Neural progenitor cell (in vitro differentiated cells): ENCODE measurements around the gene NT5DC2.

Source experiments
- EZH2 ChIP-seq: fragments of 200-600 bp; sonication (generic); IDR thresholded peaks from 2 replicates; pipeline ENCODE4 v1.6.1; 2017; ENCODE audit warnings: antibody characterized with exemption, mild to moderate bottlenecking, moderate library complexity
- EZH2phosphoT487 ChIP-seq: fragments of 200-600 bp; sonication (generic); IDR thresholded peaks from 2 replicates; pipeline ENCODE4 v1.6.1; 2017; ENCODE audit warnings: antibody characterized with exemption
- TF ChIP-seq, protein P1 (sequence below): fragments of 200-600 bp; sonication (generic); IDR thresholded peaks from 2 replicates; pipeline ENCODE4 v1.5.1; 2017; ENCODE audit warnings: antibody characterized with exemption, mild to moderate bottlenecking

DNA sequence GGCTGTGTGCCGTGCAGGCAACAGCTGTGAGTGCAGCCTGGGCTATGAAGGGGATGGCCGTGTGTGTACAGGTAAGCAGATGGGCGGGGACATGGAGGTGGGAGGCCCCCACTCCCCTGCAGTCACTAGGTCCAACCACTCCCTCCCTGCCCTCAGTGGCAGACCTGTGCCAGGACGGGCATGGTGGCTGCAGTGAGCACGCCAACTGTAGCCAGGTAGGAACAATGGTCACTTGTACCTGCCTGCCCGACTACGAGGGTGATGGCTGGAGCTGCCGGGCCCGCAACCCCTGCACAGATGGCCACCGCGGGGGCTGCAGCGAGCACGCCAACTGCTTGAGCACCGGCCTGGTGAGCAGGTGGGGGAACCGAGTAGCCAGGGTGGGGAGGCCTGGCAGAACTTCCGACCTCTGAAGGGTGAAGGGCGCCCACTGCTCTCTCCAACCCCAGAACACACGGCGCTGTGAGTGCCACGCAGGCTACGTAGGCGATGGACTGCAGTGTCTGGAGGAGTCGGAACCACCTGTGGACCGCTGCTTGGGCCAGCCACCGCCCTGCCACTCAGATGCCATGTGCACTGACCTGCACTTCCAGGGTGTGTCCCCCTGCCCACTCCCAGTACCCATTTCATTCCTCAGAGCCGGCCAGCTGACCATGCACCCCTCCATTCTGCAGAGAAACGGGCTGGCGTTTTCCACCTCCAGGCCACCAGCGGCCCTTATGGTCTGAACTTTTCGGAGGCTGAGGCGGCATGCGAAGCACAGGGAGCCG is 11.6 kb downstream of the NT5DC2 start:
- TF ChIP-seq, protein P1, sequence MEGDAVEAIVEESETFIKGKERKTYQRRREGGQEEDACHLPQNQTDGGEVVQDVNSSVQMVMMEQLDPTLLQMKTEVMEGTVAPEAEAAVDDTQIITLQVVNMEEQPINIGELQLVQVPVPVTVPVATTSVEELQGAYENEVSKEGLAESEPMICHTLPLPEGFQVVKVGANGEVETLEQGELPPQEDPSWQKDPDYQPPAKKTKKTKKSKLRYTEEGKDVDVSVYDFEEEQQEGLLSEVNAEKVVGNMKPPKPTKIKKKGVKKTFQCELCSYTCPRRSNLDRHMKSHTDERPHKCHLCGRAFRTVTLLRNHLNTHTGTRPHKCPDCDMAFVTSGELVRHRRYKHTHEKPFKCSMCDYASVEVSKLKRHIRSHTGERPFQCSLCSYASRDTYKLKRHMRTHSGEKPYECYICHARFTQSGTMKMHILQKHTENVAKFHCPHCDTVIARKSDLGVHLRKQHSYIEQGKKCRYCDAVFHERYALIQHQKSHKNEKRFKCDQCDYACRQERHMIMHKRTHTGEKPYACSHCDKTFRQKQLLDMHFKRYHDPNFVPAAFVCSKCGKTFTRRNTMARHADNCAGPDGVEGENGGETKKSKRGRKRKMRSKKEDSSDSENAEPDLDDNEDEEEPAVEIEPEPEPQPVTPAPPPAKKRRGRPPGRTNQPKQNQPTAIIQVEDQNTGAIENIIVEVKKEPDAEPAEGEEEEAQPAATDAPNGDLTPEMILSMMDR: no peak
- no peak for TF ChIP-seq EZH2phosphoT487
- TF ChIP-seq EZH2: no peak
